SK-MEL-5 (cell line): ENCODE results near the gene RNF26. TPM values are rescaled to one million over a fixed set of nuclear protein-coding genes. Genes with fewer than 3 reads are reported as not detected.
A peak's percentile ranks its signal among the peaks of the same experiment; 100 is the strongest.

Experiments used
- DNase-seq: peaks from one replicate; pipeline ENCODE4 v3.0.0-alpha.2; 2016; ENCODE audit warnings: low read depth, low spot score
- in situ Hi-C: cut with HindIII; loops from 2 replicates; pipeline ENCODE4 v1.10.0; 2016; ENCODE audit warnings: low sequenced_read_pairs, high pct_unique_total_duplicates, low pct_unique_long_range_greater_than_20kb
- polyA plus RNA-seq, 2 experiments: library from polyadenylated mRNA; depleted of rRNA; stranded (reverse); fragments of >200 nt; gene quantifications; 2 replicates each; pipeline ENCODE4 v1.2.3, GENCODE V29; 2015
- total RNA-seq: library from RNA; depleted of rRNA; stranded (reverse); fragments of >200 nt; shearing (Covaris generic); gene quantifications from 2 replicates; pipeline ENCODE4 v1.2.3, GENCODE V29; 2014; rRNA removed

RNF26 gene
- 3.2 and 3.5 TPM in 2 replicates for total RNA-seq
- polyA plus RNA-seq (2015; cell fraction: cytosol; rRNA removed), result 33.1 and 34.7 TPM in 2 replicates
- 7.7 and 11.7 TPM in 2 replicates for polyA plus RNA-seq (2015; cell fraction: nucleus; rRNA removed)

DNA sequence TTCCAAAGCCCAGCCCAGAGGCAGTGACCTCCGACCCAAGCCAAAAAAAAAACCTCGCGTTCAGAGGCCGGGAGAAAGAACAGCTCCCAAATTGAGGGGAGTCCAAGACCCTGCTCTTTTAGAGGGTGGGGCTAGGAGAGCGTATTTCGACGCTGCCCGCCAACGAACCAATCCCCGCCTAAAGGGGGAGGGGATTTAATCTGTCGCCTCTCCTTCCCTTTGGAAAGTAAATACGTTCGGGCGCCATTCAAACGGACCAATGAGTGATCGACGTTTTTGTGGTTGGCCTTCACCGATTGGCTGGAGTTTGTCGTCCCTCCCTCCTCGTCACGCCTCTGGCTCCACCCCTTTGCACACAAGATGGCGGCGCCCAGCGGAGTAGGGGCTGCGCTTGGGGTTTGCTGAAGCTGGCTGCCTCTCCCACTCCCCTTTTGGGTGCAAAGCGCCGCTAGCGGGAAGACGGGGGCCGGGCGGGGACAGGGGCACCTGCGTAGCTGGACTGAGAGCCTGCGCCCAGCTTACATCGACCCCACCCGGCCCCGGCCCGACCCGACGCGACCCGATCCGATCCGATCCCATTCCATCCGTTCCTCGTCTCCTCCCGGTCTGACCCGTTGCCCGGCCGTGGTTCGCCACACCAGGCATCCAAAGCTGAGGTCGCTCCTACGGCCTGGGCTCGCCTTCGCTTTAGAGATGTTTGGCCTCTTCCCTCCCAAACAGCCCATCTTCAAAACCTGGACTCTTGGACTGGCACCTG is at the start of gene RNF26:
RNF26 (plus strand) TSS at position 354 of the 757 bp plus-strand sequence. CDS start 596 bp downstream, outside the sequence.
- in situ Hi-C loops, result no loop called here
- peak; percentile 97 for DNase-seq

GRCh38 chr11:119285431-119285830 is 48.9 kb upstream of the RNF26 start:
- in situ Hi-C loops, result no loop called here
- no peak for DNase-seq

GRCh38 chr11:119288219-119288618 is 46.1 kb upstream of the RNF26 start:
- in situ Hi-C loops, result no loop called here
- no peak for DNase-seq

- no peak for DNase-seq
- in situ Hi-C loops, result no loop called here
Measured at GRCh38 chr11:119290894-119291497, 43.3 kb upstream of the RNF26 start.

DNA sequence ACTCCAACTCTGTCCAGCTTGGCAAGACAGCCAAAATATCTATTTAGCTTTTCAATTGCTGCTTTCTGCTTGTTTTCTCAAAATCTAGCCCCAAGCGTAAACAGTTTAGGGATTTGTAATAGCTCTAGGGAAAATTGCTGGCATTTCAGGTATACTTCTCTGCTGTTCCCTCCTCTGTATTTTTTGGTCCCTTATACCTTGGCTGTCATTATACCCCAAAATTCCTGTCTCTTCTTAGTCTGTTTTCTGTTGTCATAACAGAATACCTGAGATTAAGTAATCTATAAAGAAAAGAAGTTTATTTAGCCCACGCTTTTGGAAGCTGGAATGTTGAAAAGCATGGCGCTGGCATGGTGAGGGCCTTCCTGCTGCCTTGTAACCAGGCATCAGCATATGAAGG is 40.9 kb upstream of the RNF26 start:
- in situ Hi-C loops, result no loop called here
- DNase-seq, result no peak

DNA sequence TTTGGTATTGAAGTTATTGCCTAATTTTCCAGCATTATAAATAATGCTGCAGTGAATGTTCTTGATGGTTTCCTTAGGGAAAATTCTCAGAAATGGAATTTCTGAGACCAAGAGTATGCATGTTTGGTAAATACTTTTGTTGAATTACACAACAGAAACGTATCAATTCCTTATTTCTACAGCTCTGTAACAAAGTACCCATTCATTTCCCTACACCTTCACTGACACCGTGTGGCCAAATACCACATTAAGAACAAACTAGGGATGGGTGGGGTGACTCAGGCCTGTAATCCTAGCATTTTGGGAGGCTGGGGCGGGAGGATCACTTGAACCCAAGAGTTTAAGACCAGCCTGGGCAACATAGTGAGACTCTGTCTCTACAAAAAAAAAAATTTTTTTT is 39.1 kb upstream of the RNF26 start:
- in situ Hi-C loops, result no loop called here
- DNase-seq, result no peak

DNA sequence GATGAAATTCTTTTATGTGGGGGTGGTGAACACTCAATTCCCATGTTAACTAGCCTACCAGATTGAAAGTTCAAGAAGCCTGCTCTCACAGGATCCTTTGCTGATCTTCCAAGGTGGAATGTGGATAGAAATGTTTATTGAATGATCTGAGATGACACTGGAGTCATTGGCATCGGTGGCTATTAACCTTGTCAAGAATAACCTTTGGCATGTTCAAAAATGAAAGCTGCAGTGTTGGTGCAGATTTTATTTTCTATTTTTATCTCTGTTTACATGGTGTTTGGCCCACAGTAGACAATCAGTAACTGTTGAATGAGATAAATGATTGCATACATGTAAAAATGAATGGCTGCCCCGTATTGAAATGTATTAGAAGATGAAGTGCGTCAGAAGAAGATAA is 36.4 kb upstream of the RNF26 start:
- in situ Hi-C loops, result no loop called here
- DNase-seq, result no peak

DNA sequence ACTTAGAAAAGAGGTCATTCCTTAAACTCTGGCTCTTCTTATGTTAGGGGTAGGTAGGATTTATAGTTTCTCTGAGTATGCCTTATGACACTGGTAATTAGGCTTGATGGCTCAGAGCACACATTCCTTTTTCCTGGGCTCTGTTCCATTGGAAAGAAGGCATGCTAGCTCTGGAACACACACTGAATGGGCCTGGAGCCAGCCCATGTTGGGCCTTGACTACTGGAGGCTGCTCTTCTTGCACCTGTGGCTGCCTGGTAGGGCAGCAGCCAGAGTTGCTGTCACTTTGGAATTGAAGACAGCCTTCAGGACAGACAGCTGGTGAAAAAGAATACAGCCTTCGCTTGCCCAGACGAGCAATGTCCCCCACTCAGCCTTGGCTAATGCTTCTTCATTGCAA is 35.6 kb upstream of the RNF26 start:
- no peak for DNase-seq
- in situ Hi-C loops, result no loop called here

GRCh38 chr11:119299416-119299815 is 34.9 kb upstream of the RNF26 start:
- no peak for DNase-seq
- in situ Hi-C loops, result no loop called here

DNA sequence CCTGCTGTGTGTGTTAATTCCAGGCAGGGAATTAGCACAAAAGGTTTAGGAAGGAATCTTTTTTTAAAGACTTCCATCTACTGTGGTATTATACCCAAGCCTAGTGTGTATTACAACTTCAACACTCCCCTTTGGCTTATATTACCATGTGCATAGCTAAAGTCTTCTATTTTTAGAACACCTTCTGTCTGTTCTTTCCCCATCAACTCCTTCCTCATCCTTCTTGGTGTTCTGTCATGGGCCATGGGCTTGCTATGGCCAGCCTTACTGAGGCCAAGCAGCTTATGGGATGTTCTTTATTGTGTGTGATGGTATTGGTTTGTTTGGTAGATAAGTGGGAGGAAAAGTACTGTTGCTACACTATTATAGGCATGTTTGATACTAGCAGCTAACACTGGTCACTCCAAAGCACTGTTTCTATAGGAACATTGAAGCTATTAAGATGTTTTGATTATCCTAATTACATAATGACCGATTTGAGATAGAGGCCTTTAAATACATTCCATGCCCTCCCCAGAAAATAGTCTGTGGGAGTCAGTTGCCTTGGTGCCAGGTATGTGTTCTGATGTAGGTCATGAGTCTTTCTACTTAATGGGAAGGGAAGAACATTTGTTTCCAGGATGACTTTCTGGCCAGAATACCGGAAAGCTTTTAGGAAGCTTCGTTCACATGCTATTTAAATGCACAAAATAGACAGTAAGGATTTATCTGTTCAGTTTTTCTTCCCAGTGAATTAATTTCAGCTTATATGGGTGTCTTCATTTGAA is 33.9 kb upstream of the RNF26 start:
- in situ Hi-C loops, result no loop called here
- no peak for DNase-seq

- in situ Hi-C loops, result no loop called here
- no peak for DNase-seq
Measured at GRCh38 chr11:119303227-119303718, 31.1 kb upstream of the RNF26 start.

DNA sequence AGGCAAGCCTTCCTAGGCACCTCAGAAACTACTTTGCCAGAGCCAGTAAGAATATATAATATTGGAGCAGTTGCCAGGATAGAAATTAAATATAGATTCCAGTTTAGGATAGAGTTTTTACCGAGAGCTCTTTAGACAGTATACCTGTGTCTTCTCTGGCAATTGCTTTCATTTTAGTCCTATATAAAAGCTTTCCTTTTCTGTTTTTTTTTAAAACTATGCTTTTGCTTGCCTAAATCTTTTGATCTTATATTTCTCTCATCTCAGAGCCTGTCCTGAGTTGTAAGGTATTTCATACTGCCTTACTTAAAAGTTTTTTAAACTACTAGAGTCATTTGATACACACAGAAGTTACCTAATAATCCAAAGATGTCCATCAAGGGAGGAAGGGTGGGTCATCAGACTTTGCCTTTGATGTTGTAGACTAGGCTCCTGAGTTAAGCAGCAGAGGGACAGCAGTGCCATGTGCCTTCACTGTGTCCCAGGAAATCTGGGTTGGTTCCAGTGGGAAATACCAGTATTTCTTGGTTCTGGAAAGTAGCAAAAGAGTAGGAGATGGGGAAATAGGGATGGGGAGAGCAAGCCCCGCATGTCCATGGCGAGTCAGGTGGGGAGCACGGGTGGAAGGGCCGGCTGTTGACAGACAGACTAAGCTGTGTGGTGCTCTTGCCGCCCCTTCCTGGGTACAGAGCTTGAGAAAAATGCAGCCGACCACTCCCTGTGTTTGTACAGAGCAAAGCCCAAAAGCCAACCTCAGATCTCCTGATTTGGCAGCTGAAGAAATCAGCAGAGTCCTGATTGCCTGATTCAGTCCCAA is 28.6 kb upstream of the RNF26 start:
- in situ Hi-C loops, result no loop called here

DNA sequence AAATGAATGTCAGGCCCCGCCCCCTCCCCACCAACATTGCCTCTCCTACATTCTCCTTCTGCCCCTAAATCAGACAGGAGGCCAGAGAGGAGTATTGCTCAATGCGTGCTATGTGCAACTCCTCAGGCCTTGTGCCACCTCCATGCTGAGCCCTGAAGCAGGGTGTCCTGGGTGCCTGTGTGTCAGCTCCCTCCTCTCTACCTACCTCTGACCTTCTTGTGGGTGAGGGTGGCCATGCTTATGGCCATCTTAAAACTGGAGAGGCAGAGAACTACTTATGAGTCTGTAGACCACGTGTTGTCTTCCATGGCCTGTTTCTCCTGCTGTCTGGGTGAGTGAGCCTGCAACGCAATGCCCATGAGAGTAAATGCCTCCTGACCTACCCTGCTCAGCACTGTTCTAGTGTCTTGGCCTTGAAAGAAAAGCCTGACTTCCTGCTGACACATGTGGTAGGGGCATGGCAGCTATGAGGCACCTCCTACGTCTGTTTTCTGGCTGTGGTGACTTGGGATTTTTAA is 27.9 kb upstream of the RNF26 start:
- peak; percentile 73 for DNase-seq
- in situ Hi-C loops, result no loop called here

More for the DNA sequence above, 28.6 kb upstream of the RNF26 start:
- DNase-seq, result no peak

DNA sequence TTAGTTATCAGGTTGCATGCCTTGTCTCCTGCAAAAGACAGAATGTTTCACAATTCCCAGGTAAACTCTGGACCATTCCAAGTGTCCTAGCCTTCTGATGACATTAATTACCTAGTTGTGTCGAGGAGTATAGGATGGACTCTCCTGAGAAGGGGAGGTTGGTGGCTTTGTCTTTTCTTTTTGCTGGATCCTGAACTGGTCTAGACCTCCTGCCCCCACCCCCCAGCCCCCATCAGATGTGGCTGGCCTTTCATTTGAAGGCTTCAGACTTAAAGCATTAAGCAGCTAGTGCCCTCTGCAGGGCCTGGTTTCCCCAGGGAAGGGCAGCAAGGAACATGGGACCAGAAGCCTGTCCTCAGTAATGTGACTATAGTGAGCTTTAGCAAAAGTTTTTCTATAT is 27.1 kb upstream of the RNF26 start:
- in situ Hi-C loops, result no loop called here
- peak; percentile 45 for DNase-seq

DNA sequence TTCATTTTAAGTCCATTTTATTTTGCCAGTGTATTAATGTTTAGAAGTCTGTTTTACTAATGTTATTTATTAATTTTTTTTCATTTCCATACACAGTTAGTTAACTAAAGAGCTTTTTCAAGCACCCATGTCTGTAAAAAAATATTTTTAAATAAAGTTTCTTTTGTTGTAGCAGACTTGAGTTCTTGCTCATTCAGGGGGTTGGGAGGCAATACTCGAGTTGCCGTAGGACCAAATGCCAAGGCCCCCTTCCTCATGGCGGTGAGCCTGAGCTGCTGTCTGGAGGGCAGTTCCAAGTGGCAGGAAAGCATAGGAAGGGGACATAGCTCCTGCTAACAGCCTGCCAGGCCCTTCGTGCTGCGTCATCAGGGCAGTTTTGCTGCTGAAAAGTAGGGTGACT is 26.4 kb upstream of the RNF26 start:
- DNase-seq, result no peak
- in situ Hi-C loops, result no loop called here

GRCh38 chr11:119309411-119309810 is 24.9 kb upstream of the RNF26 start:
- DNase-seq, result no peak
- in situ Hi-C loops, result no loop called here

DNA sequence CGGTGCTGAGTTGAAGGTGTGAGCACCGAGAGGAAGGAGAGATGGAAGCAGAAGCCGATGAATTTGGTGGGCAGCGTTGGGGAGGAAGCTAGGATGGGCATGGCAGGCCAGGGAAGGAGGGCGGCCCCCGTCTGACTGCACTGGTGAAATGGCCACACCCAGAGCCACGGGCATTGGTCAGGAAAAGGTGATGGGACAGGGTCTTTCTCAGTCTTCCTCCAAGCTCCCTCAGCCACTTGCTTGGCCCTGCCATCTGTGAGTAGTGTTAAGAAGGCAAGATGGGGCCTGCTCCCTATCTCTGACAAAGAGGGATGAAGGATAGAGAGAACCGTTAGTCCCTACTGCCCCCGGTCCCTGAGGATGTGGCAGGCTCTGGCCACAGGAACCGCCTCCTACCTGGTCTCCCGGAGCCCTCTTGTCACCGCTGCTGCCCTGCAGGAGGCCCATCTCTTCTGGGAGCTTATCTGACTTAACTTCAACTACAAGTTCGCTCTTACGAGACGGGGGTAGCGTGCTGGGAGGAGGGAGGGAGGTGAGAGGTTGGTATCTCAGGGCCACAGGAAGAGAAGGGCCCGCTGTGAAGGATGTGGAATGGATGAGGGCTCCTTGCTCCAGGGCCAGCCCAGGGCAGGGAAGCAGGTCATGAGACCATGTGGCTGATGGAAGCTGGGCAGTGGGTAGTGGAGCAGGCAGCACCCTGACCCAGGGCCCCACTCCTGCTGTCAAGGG is 24.2 kb upstream of the RNF26 start:
- in situ Hi-C loops, result no loop called here
- DNase-seq, result no peak
